ENCODE results near the gene TANGO2.
A peak's percentile ranks its signal among the peaks of the same experiment; 100 is the strongest.

Gene TANGO2

DNA sequence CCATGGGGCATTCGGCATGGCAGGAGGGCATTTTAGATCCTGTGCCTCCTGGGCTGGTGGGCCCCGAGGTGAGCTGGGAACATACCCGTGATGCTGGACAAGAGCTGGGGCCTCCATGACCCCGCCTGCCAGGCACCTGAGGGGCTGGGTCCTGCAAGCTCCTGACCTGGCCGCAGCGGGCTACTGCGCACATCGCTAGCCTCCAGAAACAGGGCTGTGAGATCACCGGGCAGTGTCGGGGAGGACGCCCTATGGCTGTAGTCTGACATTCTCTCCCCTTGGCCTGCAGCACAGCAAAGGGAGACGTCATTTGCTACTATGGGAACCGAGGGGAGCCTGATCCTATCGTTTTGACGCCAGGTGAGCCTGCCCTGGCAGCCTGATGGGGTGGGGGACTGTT, 34.7 kb downstream of the TANGO2 start:
- DNase-seq, result no peak
- H3K27ac Mint-ChIP-seq, result no peak overlapping the region
- H3K9me3 Mint-ChIP-seq, result no peaks in the 10 kb centered on the region
- no peak overlapping the region for H3K4me3 Mint-ChIP-seq
- peaks cover 2% of the 10 kb centered on the region for H3K27me3 Mint-ChIP-seq (ENCODE audit: low read depth, poor library complexity)
- no peaks in the 10 kb centered on the region for H3K36me3 Mint-ChIP-seq (ENCODE audit: low read depth)
- TF ChIP-seq, protein P1, sequence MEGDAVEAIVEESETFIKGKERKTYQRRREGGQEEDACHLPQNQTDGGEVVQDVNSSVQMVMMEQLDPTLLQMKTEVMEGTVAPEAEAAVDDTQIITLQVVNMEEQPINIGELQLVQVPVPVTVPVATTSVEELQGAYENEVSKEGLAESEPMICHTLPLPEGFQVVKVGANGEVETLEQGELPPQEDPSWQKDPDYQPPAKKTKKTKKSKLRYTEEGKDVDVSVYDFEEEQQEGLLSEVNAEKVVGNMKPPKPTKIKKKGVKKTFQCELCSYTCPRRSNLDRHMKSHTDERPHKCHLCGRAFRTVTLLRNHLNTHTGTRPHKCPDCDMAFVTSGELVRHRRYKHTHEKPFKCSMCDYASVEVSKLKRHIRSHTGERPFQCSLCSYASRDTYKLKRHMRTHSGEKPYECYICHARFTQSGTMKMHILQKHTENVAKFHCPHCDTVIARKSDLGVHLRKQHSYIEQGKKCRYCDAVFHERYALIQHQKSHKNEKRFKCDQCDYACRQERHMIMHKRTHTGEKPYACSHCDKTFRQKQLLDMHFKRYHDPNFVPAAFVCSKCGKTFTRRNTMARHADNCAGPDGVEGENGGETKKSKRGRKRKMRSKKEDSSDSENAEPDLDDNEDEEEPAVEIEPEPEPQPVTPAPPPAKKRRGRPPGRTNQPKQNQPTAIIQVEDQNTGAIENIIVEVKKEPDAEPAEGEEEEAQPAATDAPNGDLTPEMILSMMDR (IDR thresholded peaks at IDR 0.05), result no peak
- H3K4me1 Mint-ChIP-seq, result peaks cover 10% of the 10 kb centered on the region

DNA sequence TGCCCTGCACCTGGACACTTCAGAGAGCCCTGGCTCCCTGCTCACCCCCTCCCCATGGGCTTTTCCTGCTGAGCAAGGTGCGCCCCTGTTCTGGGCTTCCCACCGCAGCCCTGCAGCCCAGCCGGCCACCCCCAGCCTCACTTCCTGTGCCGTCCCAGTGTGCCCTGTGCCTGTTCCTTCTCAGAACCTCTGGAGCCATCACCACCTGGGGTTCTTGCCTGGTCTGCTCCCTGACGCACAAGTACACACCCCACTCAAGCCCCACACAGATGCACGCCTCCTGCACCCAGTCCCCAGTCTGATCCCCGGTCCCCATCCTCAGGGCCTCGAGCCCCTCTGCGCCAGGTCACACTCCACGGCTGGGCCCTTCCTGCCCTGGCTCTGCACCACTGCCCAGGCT, 35.3 kb downstream of the TANGO2 start:
- H3K4me1 Mint-ChIP-seq, result peaks cover 10% of the 10 kb centered on the region
- H3K4me3 Mint-ChIP-seq, result no peak overlapping the region
- no peaks in the 10 kb centered on the region for H3K9me3 Mint-ChIP-seq
- H3K27me3 Mint-ChIP-seq (ENCODE audit: low read depth, poor library complexity), result no peaks in the 10 kb centered on the region
- no peaks in the 10 kb centered on the region for H3K36me3 Mint-ChIP-seq (ENCODE audit: low read depth)
- no peak overlapping the region for H3K27ac Mint-ChIP-seq
- DNase-seq, result no peak
- TF ChIP-seq, protein P1 (IDR thresholded peaks at IDR 0.05), result no peak

DNA sequence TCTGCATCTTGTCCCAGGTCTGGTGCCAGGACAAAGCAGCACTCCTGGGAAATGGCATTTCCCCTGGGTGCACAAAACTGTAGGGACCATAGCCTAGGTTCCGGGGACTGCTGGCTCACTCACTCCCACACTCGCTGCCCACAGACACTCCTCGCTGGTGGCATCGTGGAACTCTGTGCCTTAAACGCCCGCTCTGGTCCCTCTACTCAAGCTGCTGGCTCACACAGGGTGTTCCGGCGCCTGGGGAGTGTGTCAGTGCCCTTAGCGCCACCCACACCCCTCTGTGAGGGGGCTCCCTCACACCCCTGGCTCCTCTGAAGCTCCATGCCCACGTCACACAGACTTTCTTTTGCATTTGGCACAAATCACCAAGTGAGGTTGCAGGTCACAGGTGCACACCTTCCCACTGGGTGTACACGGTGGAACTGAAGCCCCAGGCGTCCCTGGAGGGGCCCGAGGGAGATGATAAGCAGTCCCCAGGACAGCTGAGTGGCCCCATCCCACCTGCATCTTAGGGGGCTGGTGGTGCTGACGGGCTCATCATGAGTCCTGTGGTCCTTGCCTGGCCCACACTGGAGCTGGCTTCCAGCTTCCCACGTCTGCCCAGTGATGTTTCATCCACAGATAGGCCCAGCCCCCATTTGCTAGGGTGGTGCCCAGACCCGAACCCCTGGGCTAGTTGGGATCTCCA, 35.9 kb downstream of the TANGO2 start:
- DNase-seq, result no peak
- H3K4me1 Mint-ChIP-seq, result peaks cover 10% of the 10 kb centered on the region
- no peak overlapping the region for H3K4me3 Mint-ChIP-seq

DNA sequence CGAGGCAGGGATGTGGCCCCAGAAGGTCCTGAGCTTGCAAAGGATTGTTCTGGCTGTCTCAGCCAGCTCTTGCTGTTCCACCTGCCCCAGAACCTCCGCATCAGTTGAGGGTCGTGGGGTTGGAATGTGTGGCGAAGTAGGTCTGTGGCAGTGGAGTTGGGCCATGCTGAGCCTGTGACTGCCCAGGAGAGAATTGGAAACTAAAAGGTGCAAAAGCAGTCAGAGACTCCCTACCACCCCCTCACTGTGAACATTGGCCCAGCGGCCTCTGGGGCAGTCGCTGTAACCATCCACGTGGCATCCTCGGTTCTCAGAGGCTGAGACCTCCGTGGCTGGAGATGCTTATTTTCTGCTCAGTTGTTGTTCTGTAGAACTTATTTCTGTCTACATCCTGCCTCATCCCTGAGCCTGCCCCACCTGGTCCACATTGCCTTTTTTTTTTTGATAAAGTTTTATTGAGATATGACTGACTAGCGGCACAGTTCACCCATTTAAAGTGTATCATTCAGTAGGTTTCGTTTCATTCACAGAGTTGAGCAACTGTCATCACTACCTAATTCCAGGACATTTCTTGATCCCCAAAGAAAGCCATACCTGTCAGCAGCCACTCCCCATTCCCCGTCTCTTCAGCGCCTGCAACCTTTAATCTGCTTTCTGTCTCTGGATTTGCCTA, 36.8 kb downstream of the TANGO2 start:
- DNase-seq, result no peak
- TF ChIP-seq, protein P1 (IDR thresholded peaks at IDR 0.05), result no peak
- H3K9me3 Mint-ChIP-seq, result no peaks in the 10 kb centered on the region
- no peaks in the 10 kb centered on the region for H3K27me3 Mint-ChIP-seq (ENCODE audit: low read depth, poor library complexity)
- H3K4me3 Mint-ChIP-seq, result no peak overlapping the region
- H3K36me3 Mint-ChIP-seq (ENCODE audit: low read depth), result no peaks in the 10 kb centered on the region
- peaks cover 14% of the 10 kb centered on the region for H3K4me1 Mint-ChIP-seq
- no peak overlapping the region for H3K27ac Mint-ChIP-seq

More for the DNA sequence above, 35.9 kb downstream of the TANGO2 start:
- TF ChIP-seq, protein P1 (IDR thresholded peaks at IDR 0.05), result no peak
- Mint-ChIP-seq H3K27me3 (ENCODE audit: low read depth, poor library complexity) (no peaks in the 10 kb centered on the region), H3K36me3 (ENCODE audit: low read depth) (no peaks in the 10 kb centered on the region), H3K9me3 (no peaks in the 10 kb centered on the region), H3K27ac (no peak overlapping the region)

DNA sequence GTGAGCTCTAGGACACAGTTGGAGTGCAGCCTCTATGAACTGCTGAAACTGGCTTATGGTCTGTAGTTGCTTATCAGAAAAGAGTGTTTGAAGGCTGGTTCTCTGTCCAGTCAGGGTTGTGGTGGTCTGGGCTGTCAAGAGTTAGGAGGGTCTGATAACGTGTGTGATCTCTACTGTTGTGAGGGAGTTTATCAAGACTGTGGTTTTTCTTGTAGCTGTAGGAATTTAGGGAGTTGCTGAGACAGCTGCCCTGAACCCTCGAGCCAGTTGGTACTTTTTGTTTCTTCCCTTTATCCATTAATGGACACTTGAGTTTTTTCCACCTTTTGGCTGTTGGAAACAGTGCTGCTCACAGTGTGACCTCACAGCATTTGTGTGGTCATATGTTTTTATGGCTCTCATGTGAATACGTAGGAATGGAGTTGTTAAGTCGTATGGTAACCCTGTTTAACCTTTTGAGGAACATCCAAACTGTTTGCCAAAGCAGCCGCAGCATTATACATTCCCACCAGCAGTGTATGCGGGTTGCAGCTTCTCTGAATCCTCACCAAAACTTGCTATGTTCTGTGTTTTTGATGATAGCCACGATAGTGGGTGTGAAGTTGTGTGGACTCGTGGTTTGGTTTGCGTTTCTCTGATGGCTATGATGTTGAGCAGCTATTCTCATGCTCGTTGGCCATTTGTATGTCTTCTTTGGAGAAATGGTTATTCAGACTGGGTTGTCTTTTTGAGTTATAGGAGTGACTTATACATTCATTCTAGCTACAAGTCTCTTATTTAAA, 38.3 kb downstream of the TANGO2 start:
- Mint-ChIP-seq H3K9me3 (no peaks in the 10 kb centered on the region), H3K4me1 (peaks cover 19% of the 10 kb centered on the region), H3K36me3 (ENCODE audit: low read depth) (no peaks in the 10 kb centered on the region), H3K27ac (peak overlapping the region; percentile 57), H3K4me3 (no peak overlapping the region), H3K27me3 (ENCODE audit: low read depth, poor library complexity) (no peaks in the 10 kb centered on the region)
- TF ChIP-seq, protein P1 (IDR thresholded peaks at IDR 0.05), result no peak
- DNase-seq, result no peak
